ENCODE data around the gene DNASE1L3. TPM values are rescaled to one million over a fixed set of nuclear protein-coding genes. Genes with fewer than 3 reads are reported as not detected.

DNASE1L3 gene
- total and polyA plus RNA-seq, 2 donors (not counting 3 experiments of a cell fraction or from before 2014, with no cell fraction given): 0.95 to 1.3 TPM

- no peak for TF ChIP-seq MAX (IDR thresholded peaks at IDR 0.05; ENCODE audit: insufficient read depth, insufficient read length)
- TF ChIP-seq FOS (IDR thresholded peaks at IDR 0.05; ENCODE audit: borderline replicate concordance, insufficient read depth, low read length): peak; percentile 13
- no peak for TF ChIP-seq EZH2 (IDR thresholded peaks at IDR 0.05; ENCODE audit: borderline replicate concordance, low read depth, low read length, severe bottlenecking)
- TF ChIP-seq MYC (IDR thresholded peaks at IDR 0.05; ENCODE audit: low read depth, low read length): no peak
- no peak for TF ChIP-seq GATA2 (IDR thresholded peaks at IDR 0.05; ENCODE audit: insufficient read depth, insufficient read length, low read depth, low read length)
- TF ChIP-seq JUN (IDR thresholded peaks at IDR 0.05; ENCODE audit: borderline replicate concordance, insufficient read depth, insufficient read length, low read depth): no peak
- no peak for TF ChIP-seq CTCF (IDR thresholded peaks at IDR 0.05; ENCODE audit: extremely low read depth in 1 of 2, insufficient read depth in 1 of 2, low read depth in 1 of 2, low read length in 2 of 2)
- Histone ChIP-seq H3K9me3 (replicated peaks; ENCODE audit: control insufficient read depth, insufficient read depth, low read length) (no peaks in the 10 kb centered on the region), H4K20me1 (replicated peaks; ENCODE audit: control insufficient read depth, extremely low read depth, insufficient read depth, low read length) (no peaks in the 10 kb centered on the region), H3K27ac (ENCODE audit: insufficient read depth, low read depth, low read length) (no peak overlapping the region), H3K4me2 (ENCODE audit: insufficient read depth, low read length) (no peak overlapping the region), H3K79me2 (ENCODE audit: control insufficient read depth, insufficient read depth, low read length) (no peaks in the 10 kb centered on the region), H3K36me3 (ENCODE audit: control insufficient read depth in 2 of 2, extremely low read depth in 1 of 2, insufficient read depth in 2 of 2, low read length in 2 of 2) (no peaks in the 10 kb centered on the region), H3K9me1 (replicated peaks; ENCODE audit: control insufficient read depth, extremely low read depth, insufficient read depth, low read length) (no peaks in the 10 kb centered on the region), H3K4me3 (replicated peaks in 1 of 3; ENCODE audit: insufficient read depth in 1 of 3, low read depth in 1 of 3, low read length in 3 of 3) (no peak overlapping the region), H3K4me1 (ENCODE audit: control insufficient read depth, extremely low read depth, insufficient read depth, low read length) (peaks cover 6% of the 10 kb centered on the region), H2AFZ (ENCODE audit: low read depth, low read length) (no peak overlapping the region), H3K27me3 (ENCODE audit: control insufficient read depth in 2 of 2, insufficient read depth in 2 of 2, low read length in 2 of 2) (peaks cover 8 to 10% of the 10 kb centered on the region in 2 experiments), H3K9ac (replicated peaks; ENCODE audit: extremely low read depth, insufficient read depth, low read length) (no peak overlapping the region)
- DNase-seq (ENCODE audit: low read depth, low spot score): no peak
- no peak for FAIRE-seq
- CTCF ChIA-PET: interaction anchor here (0.9 to 3.1 kb wide), 5 partner anchors 18 to 72 kb away, joined by 3 to 12 read pairs (median 6); partner anchors contain the start of genes HTD2 and RPP14
- dilution Hi-C loops (cut with MboI; ENCODE audit: extremely low pct_ligation_motif_present, low sequenced_read_pairs): no loop called here
- intact Hi-C loops (cut with micrococcal nuclease): no loop called here
- POLR2A ChIA-PET: no interaction called here
- BruUV-seq (replicated peaks): no TSS peak
These were observed 23.8 kb upstream of the DNASE1L3 start for GRCh38 chr3:58234516-58234931.

All from endothelial cell of umbilical vein (primary cell).